Stimulated activated CD8-positive, alpha-beta memory T cell treated with anti-CD3 and anti-CD28 coated beads, Interleukin-2, amount 100 ng/mL, for 48 hours (primary cell): Measurements from ENCODE around the gene SPON1.

Source experiments
- DNase-seq, 2 donors: peaks; one replicate each; pipeline ENCODE4 v3.0.0-alpha.2; 2020; ENCODE audit warnings: low read depth in 2 of 2

SPON1 gene

DNA sequence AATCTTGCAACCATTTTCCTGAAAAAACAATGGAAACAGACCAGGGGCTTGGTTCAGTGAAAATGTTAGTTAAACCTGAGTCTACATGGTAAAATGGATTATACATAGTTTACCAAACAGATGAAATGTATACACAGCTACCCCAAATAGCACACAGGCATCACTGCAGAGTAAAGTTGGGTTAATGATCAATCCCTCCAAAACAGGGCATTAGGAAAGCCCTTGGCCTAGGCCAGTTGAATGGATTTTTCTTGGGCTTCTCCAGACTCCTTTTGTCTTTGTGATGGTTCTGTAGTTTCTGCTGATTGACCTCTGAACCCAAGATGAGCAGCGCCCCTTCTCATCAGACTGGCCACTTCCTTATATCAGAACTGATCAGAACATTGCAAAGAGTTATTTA is 222.9 kb downstream of the SPON1 start:
- no peak for DNase-seq

DNA sequence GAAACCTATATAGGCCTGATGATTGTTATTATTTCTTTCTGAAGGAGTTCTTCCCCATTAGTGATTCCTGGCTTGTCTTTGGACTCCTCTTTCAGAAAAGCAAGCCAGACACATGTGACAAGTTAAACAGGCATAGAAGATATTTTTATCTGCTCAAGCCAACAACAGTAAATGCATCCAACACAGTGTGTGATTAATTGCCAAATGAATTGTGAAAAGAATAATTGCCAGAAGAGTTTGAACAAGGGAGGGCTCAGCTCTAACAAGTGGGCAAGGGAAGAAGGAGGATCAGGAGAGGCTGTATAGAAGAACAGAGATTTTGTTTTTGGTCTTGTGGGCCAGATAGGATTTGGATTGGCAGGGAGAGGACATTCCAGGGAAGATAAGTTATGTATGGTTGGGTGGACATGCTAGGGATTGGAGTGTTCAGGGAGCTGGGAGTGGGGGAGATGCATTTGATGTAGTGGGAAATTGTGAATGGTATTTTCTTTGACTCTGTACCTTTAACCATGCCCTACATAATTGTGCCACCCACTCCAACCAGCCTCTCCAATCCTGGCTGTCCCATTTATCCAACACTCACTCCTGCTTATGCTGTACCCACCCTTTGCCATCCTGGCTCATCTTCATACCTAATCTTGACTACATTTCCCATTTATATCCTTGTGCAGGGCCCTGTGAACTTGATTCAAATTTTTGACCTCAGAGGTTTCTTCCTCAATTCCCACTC is 223.7 kb downstream of the SPON1 start:
- no peak for DNase-seq

DNA sequence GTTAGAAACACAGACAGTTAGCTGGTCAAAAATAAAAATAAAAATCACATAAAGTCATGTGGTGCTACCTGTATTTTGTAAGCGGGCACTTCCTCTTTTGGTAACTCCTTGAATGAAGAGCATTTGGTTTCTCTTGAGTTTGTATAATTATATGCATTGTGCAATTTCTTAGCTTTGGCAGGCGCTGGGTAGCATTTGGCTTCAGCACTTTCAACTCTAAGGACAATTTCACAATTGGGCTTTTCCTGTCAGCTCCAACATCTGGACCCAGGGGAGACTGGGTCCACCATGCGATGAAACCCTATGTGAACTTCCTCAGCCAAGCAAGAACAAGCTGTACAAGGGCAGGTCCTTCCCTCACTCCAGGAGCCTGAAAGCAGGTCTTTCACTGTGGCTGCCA is 227.4 kb downstream of the SPON1 start:
- no peak for DNase-seq

DNA sequence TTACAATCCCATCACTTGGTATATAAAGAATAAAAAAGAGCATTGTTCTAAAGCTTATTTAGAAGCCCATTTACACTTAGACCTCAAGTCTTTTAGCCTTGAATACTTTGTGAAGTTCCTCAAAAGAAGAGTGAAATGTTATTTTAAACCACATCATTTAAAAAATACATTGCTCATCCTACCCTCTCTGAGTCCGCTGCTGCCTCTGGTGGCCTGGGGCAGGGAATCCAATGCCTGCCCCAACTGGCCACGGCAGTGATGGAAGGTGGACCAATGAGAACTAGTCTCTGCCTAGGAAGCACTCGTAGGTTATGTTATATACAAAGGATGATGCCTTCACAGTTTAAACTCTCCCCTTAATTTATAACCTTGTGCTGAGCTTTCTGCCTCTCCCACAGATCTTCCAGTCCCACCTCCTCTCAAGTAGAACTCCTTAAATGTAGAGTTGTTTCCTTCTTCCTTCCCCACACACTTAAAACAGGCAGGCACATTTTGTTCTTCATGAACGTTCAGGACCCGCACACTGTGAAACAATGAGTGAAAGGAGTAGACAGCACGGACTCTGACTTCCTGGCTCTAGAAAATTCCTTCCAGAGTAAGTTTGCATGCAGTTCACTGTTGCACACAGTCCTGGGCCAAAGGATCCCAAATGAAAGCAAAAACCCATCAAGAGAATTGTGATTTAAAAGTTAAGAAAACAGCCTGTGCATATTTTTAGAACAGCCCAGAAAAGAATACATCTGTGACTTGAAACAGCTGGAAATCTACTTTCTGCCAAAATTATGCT is 228.7 kb downstream of the SPON1 start:
- DNase-seq = no peak

DNA sequence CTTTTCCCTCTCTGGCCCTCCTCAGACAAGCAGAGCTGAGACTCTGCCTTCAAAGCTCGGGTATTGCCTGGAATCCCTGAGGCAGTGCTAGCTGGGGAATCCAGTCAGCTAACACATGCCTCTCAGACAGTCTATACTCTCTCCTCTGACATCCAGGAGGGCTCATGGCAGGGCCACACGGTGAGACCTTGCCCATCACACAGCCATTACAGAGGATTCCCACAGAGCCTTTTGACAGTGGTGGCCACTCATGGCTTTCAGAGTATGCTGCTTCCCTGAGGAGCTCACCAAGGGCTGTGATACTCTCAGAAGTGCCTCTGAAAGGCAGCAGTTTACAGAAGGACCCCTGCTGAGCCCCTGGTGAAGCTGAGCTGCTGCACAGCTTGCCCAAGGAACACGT is 231.1 kb downstream of the SPON1 start:
- DNase-seq = no peak

DNA sequence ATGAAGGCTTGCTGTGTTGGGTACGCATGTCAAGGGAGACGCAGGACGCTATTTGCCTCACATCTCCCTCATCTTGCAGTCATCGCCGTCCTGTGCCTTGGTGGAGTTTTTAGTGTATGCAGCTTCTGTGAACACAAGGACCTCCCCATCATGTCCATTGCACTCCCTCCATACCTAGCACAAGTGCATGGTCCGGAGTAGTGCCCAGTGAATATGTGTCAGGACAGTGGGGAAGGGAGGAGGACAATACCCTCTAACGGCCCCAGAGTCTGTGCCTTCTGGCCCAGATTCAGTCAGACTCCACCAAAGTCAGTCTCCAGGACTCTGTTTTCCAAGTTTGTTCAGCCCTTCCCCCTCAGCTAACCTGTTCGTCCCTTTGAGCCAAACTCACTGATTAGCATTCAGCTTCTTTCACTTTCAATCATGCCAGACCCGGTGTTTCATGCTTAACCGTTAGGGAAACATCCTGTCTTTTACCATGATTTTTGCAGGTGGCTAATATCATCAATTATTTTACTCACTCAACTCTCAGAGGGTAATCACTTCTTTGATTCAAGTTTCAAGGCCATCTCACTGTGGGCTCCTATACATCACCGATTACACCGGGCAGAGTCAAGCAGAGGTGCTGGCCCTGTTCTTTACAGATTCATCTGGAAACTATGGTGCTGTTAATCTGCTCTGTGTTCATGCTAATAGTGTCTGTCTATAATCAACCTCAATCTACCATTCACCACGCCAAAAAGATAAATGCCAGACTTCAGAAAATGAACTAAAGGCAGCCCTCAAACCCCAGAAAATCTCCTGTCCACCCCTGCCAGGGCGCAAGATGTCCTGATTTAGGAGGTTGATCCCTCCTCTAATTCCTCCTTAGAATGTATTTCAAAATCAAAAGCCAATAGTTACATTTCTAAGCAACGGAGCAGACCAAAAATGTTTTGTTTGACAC is 240.0 kb downstream of the SPON1 start:
- no peak for DNase-seq

- DNase-seq = no peak
Observed at GRCh38 chr11:14203321-14203720, 240.8 kb downstream of the SPON1 start.

DNA sequence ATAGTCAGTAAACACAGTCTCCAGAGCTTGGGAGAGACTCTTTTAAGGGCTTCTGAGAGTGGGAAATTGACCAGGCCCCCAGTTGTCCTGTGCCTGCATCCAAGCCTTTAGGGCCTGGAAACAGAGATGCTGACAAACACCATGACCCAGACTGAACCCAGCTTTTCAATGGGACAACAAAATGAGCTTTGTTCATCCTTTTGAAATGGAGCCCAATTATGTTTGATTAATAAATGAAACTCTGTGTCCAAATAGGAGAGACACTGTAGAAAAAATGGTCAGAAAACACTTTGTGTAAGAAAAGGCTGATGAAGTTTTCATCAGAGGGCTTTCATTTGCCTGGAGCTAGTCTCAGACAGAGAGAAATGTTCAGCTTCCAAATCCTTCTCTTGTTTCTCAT is 250.5 kb downstream of the SPON1 start:
- no peak for DNase-seq

- no peak for DNase-seq
Observed at GRCh38 chr11:14218728-14219127, 256.2 kb downstream of the SPON1 start.

DNA sequence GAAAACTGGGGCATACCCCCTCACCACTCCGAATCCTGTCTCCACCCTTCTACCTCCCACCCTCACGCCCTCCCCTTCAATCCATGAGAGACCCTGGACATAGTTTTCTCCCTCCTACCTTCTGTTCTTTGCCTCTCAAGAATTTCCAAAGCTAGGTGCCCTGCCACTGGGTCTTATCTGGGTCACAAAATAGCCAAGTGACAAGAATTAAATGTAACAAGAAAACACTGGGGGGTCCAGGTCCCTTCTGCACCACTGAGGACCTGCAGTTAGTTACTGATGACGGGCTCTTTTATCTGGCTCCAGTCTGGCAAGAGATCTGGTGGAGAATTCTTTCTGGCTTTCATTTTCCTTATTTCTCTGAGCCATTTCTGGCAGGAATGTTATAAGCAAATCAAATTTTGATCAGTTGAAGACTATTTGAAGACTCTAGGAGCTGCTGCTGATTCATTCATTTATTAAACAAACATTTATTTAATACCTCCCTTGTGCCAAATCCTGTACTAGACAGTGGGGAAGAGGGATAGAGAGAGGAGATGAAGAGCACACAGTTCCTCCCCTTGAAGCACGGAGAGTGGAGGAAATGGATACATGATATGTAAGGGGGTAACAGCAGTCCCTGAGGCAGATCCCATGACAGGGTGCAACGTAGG is 261.2 kb downstream of the SPON1 start:
- no peak for DNase-seq

GRCh38 chr11:14224395-14224794 is 261.9 kb downstream of the SPON1 start:
- no peak for DNase-seq

- DNase-seq = no peak
Observed at GRCh38 chr11:14225666-14226065, 263.1 kb downstream of the SPON1 start.

DNA sequence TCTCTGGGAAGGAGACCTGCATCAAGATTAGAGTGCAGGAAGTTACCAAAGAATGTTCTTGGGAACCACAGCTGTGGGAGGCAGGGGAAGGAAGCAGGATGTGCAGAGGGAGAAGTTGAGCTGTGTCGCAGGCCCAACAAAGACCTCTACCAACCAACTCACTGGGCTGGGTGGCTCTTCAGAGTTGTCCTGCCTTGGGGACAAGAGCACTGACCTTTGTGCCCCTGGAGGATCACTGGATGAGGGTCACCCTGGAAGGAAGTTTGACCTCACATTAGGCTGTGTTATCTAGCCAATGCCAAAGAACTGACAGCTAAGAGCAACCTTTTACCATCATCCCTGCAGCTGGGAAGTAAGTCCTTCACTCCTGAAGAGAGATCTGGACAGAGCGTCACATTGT is 265.8 kb downstream of the SPON1 start:
- no peak for DNase-seq

GRCh38 chr11:14229472-14229871 is 266.9 kb downstream of the SPON1 start:
- DNase-seq = no peak

GRCh38 chr11:14230407-14230806 is 267.9 kb downstream of the SPON1 start:
- DNase-seq = no peak

DNA sequence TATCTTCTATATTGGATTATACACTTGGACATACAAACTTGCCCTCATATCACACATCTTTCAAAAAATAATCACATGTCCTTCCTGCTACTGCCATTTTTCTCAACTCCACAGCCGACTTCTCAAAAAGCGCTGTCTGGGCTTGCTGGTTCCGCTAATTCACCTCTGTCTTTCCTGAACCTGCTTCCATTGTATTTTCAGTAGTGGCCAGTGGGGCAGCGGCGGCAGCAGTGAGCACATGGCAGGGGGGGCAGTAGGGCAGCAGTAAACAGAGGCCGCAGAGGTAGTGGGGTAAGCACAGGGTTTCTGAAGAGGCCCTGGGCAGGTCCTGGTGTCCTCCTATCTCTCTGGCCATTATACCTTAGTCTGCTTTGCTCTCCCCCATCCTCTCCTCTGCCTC is 270.1 kb downstream of the SPON1 start:
- DNase-seq = no peak

- DNase-seq = no peak
Observed at GRCh38 chr11:14234446-14234845, 271.9 kb downstream of the SPON1 start.

GRCh38 chr11:14235701-14236100 is 273.2 kb downstream of the SPON1 start:
- no peak for DNase-seq

GRCh38 chr11:14237444-14237961 is 275.0 kb downstream of the SPON1 start:
- DNase-seq = no peak

DNA sequence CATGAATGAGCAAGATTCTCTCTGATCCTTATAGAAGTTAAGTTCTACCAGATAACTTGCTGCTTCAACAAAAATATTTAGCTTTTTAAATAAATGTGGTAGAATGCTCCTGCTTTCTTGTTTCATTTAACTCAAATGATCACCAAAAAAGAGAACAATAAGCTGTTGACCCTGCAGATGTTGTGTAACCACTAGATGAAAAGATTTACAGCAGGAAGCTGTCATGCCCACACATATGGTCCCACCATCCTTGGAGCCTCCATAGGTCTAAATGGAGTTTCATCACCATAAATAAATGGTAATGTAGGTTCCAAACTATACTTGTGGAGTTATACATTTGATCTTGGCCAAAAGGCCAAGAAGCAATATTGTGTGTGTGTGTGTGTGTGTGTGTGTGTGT is 277.7 kb downstream of the SPON1 start:
- DNase-seq = no peak

DNA sequence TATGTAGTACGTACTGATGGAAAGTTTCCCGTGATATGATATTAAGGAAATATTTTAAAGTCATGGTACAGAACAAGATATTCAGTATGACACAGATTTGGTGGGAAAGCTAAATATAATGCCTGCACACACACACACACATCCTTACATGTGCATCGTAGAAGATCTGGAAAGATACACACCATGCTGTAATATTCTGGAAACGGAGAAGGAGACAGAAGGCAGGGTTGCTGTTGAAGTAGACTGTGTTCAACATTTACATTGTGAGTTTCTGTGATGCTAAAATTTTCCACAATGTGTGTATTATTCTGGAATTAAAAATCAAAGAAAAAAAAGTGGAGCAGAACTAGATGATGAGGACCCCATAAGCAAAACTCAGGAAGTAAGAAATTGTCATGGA is 278.4 kb downstream of the SPON1 start:
- no peak for DNase-seq

GRCh38 chr11:14242187-14242586 is 279.7 kb downstream of the SPON1 start:
- DNase-seq = no peak
